KOPT-K1 (cell line): ENCODE measurements around the gene ATP8A2.

ENCODE experiments used
- H3K27ac ChIP-seq: fragments of 200-600 bp; sonication (generic); 2 replicates; pipeline ENCODE4 v1.5.1; 2016; ENCODE audit warnings: antibody characterized with exemption, mild to moderate bottlenecking, low read depth, low read length; ENCODE audit not compliant: poor library complexity, severe bottlenecking
- H3K36me3 ChIP-seq: fragments of 200-600 bp; sonication (generic); 2 replicates; pipeline ENCODE4 v1.5.1; 2017; ENCODE audit warnings: antibody characterized with exemption, mild to moderate bottlenecking, low read length, moderate library complexity; ENCODE audit not compliant: insufficient read depth
- H3K9me3 ChIP-seq: fragments of 200-600 bp; sonication (generic); 2 replicates; pipeline ENCODE4 v1.5.1; 2017; ENCODE audit warnings: antibody characterized with exemption, low read length, mild to moderate bottlenecking; ENCODE audit not compliant: insufficient read depth, poor library complexity, severe bottlenecking

ATP8A2 gene

GRCh38 chr13:25702386-25702785 is 330.6 kb downstream of the ATP8A2 start:
- Histone ChIP-seq H3K27ac (no peak overlapping the region), H3K36me3 (no peaks in the 10 kb centered on the region), H3K9me3 (peaks cover 6% of the 10 kb centered on the region)

GRCh38 chr13:25707726-25708125 is 336.0 kb downstream of the ATP8A2 start:
- H3K9me3 ChIP-seq, result no peaks in the 10 kb centered on the region
- H3K27ac ChIP-seq, result no peak overlapping the region
- H3K36me3 ChIP-seq, result no peaks in the 10 kb centered on the region

GRCh38 chr13:25708268-25708667 is 336.5 kb downstream of the ATP8A2 start:
- Histone ChIP-seq H3K9me3 (no peaks in the 10 kb centered on the region), H3K36me3 (no peaks in the 10 kb centered on the region), H3K27ac (no peak overlapping the region)

- H3K9me3 ChIP-seq, result no peaks in the 10 kb centered on the region
- H3K36me3 ChIP-seq, result no peaks in the 10 kb centered on the region
- no peak overlapping the region for H3K27ac ChIP-seq
These were observed 337.3 kb downstream of the ATP8A2 start for GRCh38 chr13:25709088-25709487.

- H3K9me3 ChIP-seq, result no peaks in the 10 kb centered on the region
- no peaks in the 10 kb centered on the region for H3K36me3 ChIP-seq
- H3K27ac ChIP-seq, result no peak overlapping the region
These were observed 344.0 kb downstream of the ATP8A2 start for GRCh38 chr13:25715760-25716159.

- no peaks in the 10 kb centered on the region for H3K36me3 ChIP-seq
- no peaks in the 10 kb centered on the region for H3K9me3 ChIP-seq
- no peak overlapping the region for H3K27ac ChIP-seq
These were observed 346.0 kb downstream of the ATP8A2 start for GRCh38 chr13:25717666-25718197.

GRCh38 chr13:25719666-25720065 is 347.9 kb downstream of the ATP8A2 start:
- Histone ChIP-seq H3K9me3 (no peaks in the 10 kb centered on the region), H3K27ac (no peak overlapping the region), H3K36me3 (no peaks in the 10 kb centered on the region)

GRCh38 chr13:25722893-25723292 is 351.1 kb downstream of the ATP8A2 start:
- Histone ChIP-seq H3K36me3 (no peaks in the 10 kb centered on the region), H3K27ac (no peak overlapping the region), H3K9me3 (no peaks in the 10 kb centered on the region)

- Histone ChIP-seq H3K9me3 (no peaks in the 10 kb centered on the region), H3K27ac (peak overlapping the region; percentile 47), H3K36me3 (no peaks in the 10 kb centered on the region)
These were observed 353.3 kb downstream of the ATP8A2 start for GRCh38 chr13:25725104-25725503.

GRCh38 chr13:25727250-25727649 is 355.5 kb downstream of the ATP8A2 start:
- no peak overlapping the region for H3K27ac ChIP-seq
- H3K9me3 ChIP-seq, result no peaks in the 10 kb centered on the region
- no peaks in the 10 kb centered on the region for H3K36me3 ChIP-seq

GRCh38 chr13:25727810-25728209 is 356.0 kb downstream of the ATP8A2 start:
- peak overlapping the region; percentile 49 for H3K27ac ChIP-seq
- H3K36me3 ChIP-seq, result no peaks in the 10 kb centered on the region
- H3K9me3 ChIP-seq, result no peaks in the 10 kb centered on the region

- H3K9me3 ChIP-seq, result no peaks in the 10 kb centered on the region
- no peaks in the 10 kb centered on the region for H3K36me3 ChIP-seq
- H3K27ac ChIP-seq, result peak overlapping the region; percentile 49
These were observed 357.4 kb downstream of the ATP8A2 start for GRCh38 chr13:25729201-25729600.

GRCh38 chr13:25731037-25731436 is 359.3 kb downstream of the ATP8A2 start:
- Histone ChIP-seq H3K9me3 (no peaks in the 10 kb centered on the region), H3K36me3 (no peaks in the 10 kb centered on the region), H3K27ac (no peak overlapping the region)

GRCh38 chr13:25731536-25731935 is 359.8 kb downstream of the ATP8A2 start:
- Histone ChIP-seq H3K9me3 (no peaks in the 10 kb centered on the region), H3K27ac (no peak overlapping the region)

GRCh38 chr13:25732111-25732865 is 360.5 kb downstream of the ATP8A2 start:
- no peaks in the 10 kb centered on the region for H3K9me3 ChIP-seq
- peak overlapping the region; percentile 84 for H3K27ac ChIP-seq
- H3K36me3 ChIP-seq, result no peaks in the 10 kb centered on the region

More at GRCh38 chr13:25731536-25731935, 359.8 kb downstream of the ATP8A2 start:
- H3K36me3 ChIP-seq, result no peaks in the 10 kb centered on the region

GRCh38 chr13:25733001-25733491 is 361.3 kb downstream of the ATP8A2 start:
- peak overlapping the region; percentile 84 for H3K27ac ChIP-seq

More at GRCh38 chr13:25733001-25733491, 361.3 kb downstream of the ATP8A2 start:
- H3K9me3 ChIP-seq, result no peaks in the 10 kb centered on the region
- H3K36me3 ChIP-seq, result no peaks in the 10 kb centered on the region
